MV-4-11 (cell line): ENCODE measurements around the gene CTIF.

Experiments
- DNase-seq: peaks from one replicate; lab custom pipeline; 2025; lab: John Stamatoyannopoulos, UW

The CTIF gene

GRCh38 chr18:48575658-48576456 is 37.0 kb downstream of the CTIF start:
- no peak for DNase-seq

- DNase-seq, result no peak
Measured at GRCh38 chr18:48576457-48576771, 37.6 kb downstream of the CTIF start.

- no peak for DNase-seq
Measured at GRCh38 chr18:48577478-48578190, 38.8 kb downstream of the CTIF start.

- DNase-seq, result no peak
Measured at GRCh38 chr18:48578289-48578688, 39.5 kb downstream of the CTIF start.

DNA sequence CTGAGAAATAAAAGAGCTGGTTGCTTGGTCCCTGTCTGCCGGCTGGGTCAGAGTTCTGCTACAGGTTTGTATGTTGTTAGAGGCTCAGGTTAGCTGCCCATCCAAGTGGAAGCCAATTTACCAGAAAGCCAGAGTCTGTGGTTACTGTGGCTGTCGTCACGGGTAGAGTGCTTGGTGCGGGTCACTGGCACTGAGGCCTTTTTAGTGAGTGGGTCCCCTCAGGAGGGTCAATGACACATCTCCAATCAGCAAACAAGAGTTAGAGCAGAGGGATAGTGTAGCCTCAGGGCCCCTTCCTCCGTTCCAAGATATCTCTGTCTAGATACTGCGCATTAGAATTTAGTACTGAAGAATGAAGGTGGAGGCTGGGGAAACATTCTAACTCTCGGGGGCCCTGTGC is 41.2 kb downstream of the CTIF start:
- DNase-seq, result no peak

DNA sequence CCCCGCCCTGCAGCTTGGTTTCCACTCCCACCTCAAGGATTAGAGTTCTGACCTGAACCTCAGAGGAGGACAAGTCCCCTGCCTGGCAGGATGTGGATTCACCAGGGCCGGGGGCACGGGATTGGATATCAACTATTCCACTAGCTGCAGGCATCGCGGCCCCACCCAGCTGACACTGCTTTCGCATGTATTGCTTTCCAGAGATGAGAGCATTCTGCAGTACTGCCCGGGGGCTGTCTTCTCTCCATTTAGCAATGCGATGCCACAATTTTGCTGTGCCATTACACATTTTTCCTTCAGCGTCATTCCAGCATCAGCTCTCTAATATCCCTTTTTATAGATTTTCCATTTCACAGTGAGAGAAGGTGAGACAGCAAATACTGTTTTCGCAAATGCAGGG is 42.0 kb downstream of the CTIF start:
- DNase-seq, result no peak

GRCh38 chr18:48581206-48581605 is 42.4 kb downstream of the CTIF start:
- DNase-seq, result no peak

DNA sequence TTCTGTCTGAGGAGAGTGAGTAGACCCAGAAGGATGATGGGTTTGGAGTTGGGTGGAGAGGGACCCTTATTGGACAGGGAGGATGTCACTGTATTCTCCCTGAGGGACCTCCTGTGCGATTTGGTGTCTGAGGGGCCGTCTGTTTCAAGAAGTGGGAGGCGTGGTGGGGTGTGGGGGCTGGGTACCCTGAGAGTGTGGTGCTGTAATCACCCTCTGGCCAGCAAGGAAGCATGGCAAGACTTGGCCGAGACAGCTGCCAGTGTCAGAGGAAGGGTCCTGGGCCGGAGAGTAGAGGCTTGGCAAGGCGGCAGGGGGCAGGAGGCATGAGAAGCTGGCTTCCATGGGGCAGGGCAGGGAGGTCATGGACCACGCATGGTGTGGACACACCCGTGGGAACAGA is 43.1 kb downstream of the CTIF start:
- no peak for DNase-seq

- no peak for DNase-seq
Measured at GRCh38 chr18:48582946-48583345, 44.1 kb downstream of the CTIF start.

- DNase-seq, result no peak
Measured at GRCh38 chr18:48583573-48583972, 44.7 kb downstream of the CTIF start.

GRCh38 chr18:48589797-48590519 is 51.1 kb downstream of the CTIF start:
- DNase-seq, result no peak

DNA sequence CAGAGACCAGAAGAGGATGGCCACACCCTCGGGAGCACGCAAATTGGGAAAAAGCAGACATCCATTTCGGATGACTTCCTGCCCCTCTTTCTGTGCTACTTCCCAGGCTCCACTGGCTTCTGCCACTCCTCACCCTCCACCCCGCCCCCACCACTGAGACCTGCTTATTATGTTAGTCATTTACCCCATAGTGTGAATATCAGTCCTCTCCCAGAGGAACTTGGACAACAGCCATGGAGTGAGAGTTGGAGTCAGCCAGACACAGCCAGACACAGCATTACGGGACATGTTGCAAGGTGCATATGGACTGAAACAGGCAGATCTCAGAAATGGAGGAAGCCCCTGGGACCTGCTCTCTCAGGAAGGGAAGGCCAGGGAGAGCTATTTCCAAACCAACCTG is 51.8 kb downstream of the CTIF start:
- DNase-seq, result no peak

GRCh38 chr18:48592540-48593171 is 53.8 kb downstream of the CTIF start:
- DNase-seq, result no peak

- DNase-seq, result no peak
Measured at GRCh38 chr18:48594471-48595094, 55.8 kb downstream of the CTIF start.

- DNase-seq, result no peak
Measured at GRCh38 chr18:48595703-48596218, 56.9 kb downstream of the CTIF start.

GRCh38 chr18:48597110-48597509 is 58.3 kb downstream of the CTIF start:
- no peak for DNase-seq

DNA sequence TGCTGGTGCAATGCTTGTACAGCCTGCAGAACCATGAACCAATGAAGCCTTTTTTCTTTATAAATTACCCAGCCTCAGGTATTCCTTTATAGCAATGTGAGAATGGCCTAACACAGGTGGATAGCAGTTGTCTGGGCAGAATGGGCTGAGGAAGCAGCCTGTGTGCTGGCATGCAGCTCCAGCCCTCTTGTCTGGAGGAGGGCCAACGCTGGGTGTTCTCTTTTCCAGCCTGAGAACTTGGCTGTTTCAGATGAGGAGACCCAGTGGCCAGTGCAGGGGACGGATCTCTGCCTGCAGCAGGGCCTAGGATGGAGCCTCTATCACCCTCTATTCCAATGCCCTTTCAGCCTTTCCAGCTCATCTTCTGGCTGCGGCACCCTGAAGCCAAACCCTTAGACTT is 58.8 kb downstream of the CTIF start:
- no peak for DNase-seq

DNA sequence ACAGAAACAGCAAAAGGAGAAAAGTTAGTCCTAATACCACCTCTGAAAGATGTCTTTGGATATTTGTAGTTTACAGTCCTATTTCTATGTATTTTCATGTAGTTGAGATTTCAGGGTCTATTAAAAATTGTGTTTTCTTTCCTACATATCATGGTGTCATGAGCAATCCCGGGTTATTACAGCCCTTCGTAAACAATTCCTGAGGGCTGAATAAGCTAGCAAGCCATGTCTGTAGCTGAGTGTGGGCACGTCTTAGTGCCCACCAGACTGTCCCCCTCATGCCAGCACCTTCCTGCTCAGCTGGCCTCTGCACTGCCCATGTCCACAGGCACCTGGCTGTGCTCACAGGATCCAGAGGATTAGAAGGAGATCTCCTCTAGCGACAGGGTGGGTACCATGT is 60.6 kb downstream of the CTIF start:
- DNase-seq, result no peak

DNA sequence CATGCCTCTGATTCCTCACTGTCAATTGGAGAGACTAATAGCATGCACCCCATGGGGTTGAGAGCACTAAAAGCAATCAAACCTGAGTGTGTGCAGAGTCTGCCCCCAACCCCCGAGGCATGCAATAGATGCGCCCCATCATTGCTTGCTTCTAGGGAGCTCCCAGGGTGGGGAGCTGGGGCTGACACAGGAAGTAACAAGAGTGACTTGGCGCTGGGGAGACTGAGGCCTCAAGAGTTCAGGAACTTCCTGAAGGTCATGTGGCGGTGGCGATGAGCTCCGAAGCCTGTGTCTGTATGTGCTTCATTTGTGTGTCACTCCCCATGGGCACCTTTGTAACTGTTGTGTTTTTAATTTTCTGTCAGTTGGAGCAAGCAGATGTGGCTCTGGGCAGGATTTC is 61.2 kb downstream of the CTIF start:
- no peak for DNase-seq

DNA sequence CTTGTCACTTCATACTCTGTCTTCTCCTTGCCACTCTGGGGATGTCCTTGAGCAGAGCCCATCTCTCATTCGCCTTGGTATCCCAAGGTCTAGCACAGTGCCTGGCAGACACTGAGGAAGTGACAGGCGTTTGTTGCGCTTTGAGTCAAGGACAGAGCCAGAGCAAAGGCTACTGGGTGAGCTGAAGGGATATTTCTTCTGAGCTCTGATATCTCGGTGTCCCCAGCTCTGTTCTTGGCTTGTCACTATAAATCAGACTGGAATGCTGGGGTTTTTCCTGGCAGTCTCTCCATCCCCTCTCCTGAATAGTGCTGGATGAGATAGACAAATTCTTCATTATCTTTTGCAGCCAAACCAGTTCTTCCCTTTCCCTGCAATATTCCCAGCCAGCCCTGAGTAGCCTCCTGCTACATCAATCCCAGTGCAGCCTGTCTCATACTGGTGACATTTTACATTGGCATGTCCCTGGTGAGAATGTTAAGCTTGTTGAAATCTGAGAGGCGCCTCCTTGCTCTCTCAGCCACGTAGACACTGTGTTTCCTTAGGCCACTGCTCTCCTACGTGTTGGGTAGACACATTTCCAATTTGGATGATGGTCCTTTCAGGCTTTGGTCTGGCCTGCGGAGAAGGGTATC is 61.7 kb downstream of the CTIF start:
- DNase-seq, result no peak

DNA sequence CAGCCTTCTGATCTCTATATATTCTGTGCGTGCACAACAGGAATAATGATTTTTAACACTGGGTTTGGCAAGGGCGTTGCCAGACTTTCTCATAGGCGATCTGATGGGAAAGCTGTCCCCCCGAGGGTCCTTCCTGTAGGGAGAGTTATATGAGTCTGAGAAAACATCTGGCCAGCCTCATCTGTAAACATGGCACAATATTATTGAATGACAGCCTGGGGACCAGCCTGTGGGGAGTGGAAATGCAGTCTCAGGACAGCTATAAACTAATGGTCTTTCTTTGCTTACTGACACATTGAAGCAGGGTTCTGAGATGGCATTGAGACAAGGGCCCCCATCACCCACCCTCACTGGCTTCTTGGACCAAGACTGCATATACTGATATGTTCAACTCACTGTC is 62.5 kb downstream of the CTIF start:
- no peak for DNase-seq
